ENCODE data around the gene NTM. TPM values are rescaled to one million over a fixed set of nuclear protein-coding genes. Genes with fewer than 3 reads are reported as not detected.

NTM gene
- total RNA-seq, 1 experiment from 2014 or later: 0.73 TPM

- CTCF ChIA-PET: no interaction called here
- peaks cover 12% of the 10 kb centered on the region for H3K27me3 Mint-ChIP-seq (ENCODE audit: insufficient read depth, unreplicated experiment)
These were observed 474.8 kb downstream of the NTM start for GRCh38 chr11:131845255-131845654.

GRCh38 chr11:131849485-131849884 lies 479.1 kb downstream of the NTM start:
- ChIA-PET POLR2A (no interaction called here), CTCF (no interaction called here)
- H3K27me3 Mint-ChIP-seq (ENCODE audit: insufficient read depth, unreplicated experiment): peaks cover 12% of the 10 kb centered on the region
- H3K36me3 Mint-ChIP-seq (ENCODE audit: insufficient read depth, unreplicated experiment): no peaks in the 10 kb centered on the region
- intact Hi-C loops (cut with micrococcal nuclease; ENCODE audit: unreplicated experiment): no loop called here
- Histone ChIP-seq H3K4me1 (no peaks in the 10 kb centered on the region), H3K9me3 (0 out of 2 replicates have a peak, but pooled peaks cover 3% of the 10 kb centered on the region), H3K4me3 (ENCODE audit: low read depth, low read length) (no peak overlapping the region), H3K27me3 (replicated peaks; ENCODE audit: control insufficient read depth, insufficient read depth, low read length) (no peaks in the 10 kb centered on the region), H3K36me3 (ENCODE audit: control insufficient read depth, insufficient read depth, low read length) (no peaks in the 10 kb centered on the region)
- no peaks in the 10 kb centered on the region for H3K9me3 Mint-ChIP-seq (ENCODE audit: unreplicated experiment)
- H3K4me3 Mint-ChIP-seq (ENCODE audit: unreplicated experiment): no peak overlapping the region
- DNase-seq: no peak
- no peak for TF ChIP-seq CTCF (IDR thresholded peaks at IDR 0.05; ENCODE audit: insufficient read depth in 1 of 2, low read depth in 1 of 2, low read length in 1 of 2, severe bottlenecking in 1 of 2, unreplicated experiment in 1 of 2)
- BruUV-seq (replicated peaks): no TSS peak
- H3K27ac Mint-ChIP-seq (ENCODE audit: unreplicated experiment): no peak overlapping the region
- H3K4me1 Mint-ChIP-seq (ENCODE audit: low read depth, unreplicated experiment): no peaks in the 10 kb centered on the region

More at GRCh38 chr11:131845255-131845654, 474.8 kb downstream of the NTM start:
- no peak for DNase-seq
- no peaks in the 10 kb centered on the region for H3K4me1 ChIP-seq
- POLR2A ChIA-PET: no interaction called here
- no peaks in the 10 kb centered on the region for H3K27me3 ChIP-seq (replicated peaks; ENCODE audit: control insufficient read depth, insufficient read depth, low read length)
- intact Hi-C loops (cut with micrococcal nuclease; ENCODE audit: unreplicated experiment): no loop called here
- no peaks in the 10 kb centered on the region for H3K36me3 ChIP-seq (ENCODE audit: control insufficient read depth, insufficient read depth, low read length)
- H3K9me3 ChIP-seq: 0 out of 2 replicates have a peak, but pooled peaks cover 3% of the 10 kb centered on the region
- H3K4me3 ChIP-seq (ENCODE audit: low read depth, low read length): no peak overlapping the region
- no peak for TF ChIP-seq CTCF (IDR thresholded peaks at IDR 0.05; ENCODE audit: insufficient read depth in 1 of 2, low read depth in 1 of 2, low read length in 1 of 2, severe bottlenecking in 1 of 2, unreplicated experiment in 1 of 2)
- H3K36me3 Mint-ChIP-seq (ENCODE audit: insufficient read depth, unreplicated experiment): no peaks in the 10 kb centered on the region
- H3K4me3 Mint-ChIP-seq (ENCODE audit: unreplicated experiment): no peak overlapping the region
- no TSS peak for BruUV-seq (replicated peaks)
- H3K4me1 Mint-ChIP-seq (ENCODE audit: low read depth, unreplicated experiment): no peaks in the 10 kb centered on the region
- H3K27ac Mint-ChIP-seq (ENCODE audit: unreplicated experiment): no peak overlapping the region
- H3K9me3 Mint-ChIP-seq (ENCODE audit: unreplicated experiment): no peaks in the 10 kb centered on the region

GRCh38 chr11:131850507-131850906 lies 480.1 kb downstream of the NTM start:
- no peak overlapping the region for H3K27ac Mint-ChIP-seq (ENCODE audit: unreplicated experiment)
- no peaks in the 10 kb centered on the region for H3K9me3 Mint-ChIP-seq (ENCODE audit: unreplicated experiment)
- H3K27me3 Mint-ChIP-seq (ENCODE audit: insufficient read depth, unreplicated experiment): peaks cover 10% of the 10 kb centered on the region
- H3K4me3 Mint-ChIP-seq (ENCODE audit: unreplicated experiment): no peak overlapping the region
- TF ChIP-seq CTCF (IDR thresholded peaks at IDR 0.05; ENCODE audit: insufficient read depth in 1 of 2, low read depth in 1 of 2, low read length in 1 of 2, severe bottlenecking in 1 of 2, unreplicated experiment in 1 of 2): no peak
- no peak overlapping the region for H3K4me3 ChIP-seq (ENCODE audit: low read depth, low read length)
- ChIA-PET POLR2A (no interaction called here), CTCF (no interaction called here)
- no peaks in the 10 kb centered on the region for H3K4me1 Mint-ChIP-seq (ENCODE audit: low read depth, unreplicated experiment)
- H3K36me3 Mint-ChIP-seq (ENCODE audit: insufficient read depth, unreplicated experiment): no peaks in the 10 kb centered on the region
- no TSS peak for BruUV-seq (replicated peaks)
- H3K4me1 ChIP-seq: no peaks in the 10 kb centered on the region
- 0 out of 2 replicates have a peak, but pooled peaks cover 3% of the 10 kb centered on the region for H3K9me3 ChIP-seq
- intact Hi-C loops (cut with micrococcal nuclease; ENCODE audit: unreplicated experiment): no loop called here
- no peaks in the 10 kb centered on the region for H3K36me3 ChIP-seq (ENCODE audit: control insufficient read depth, insufficient read depth, low read length)
- H3K27me3 ChIP-seq (replicated peaks; ENCODE audit: control insufficient read depth, insufficient read depth, low read length): no peaks in the 10 kb centered on the region
- DNase-seq: no peak

Measured in Caco-2 (cell line).